ENCODE measurements around the gene SLC48A1.

SLC48A1 gene

DNA sequence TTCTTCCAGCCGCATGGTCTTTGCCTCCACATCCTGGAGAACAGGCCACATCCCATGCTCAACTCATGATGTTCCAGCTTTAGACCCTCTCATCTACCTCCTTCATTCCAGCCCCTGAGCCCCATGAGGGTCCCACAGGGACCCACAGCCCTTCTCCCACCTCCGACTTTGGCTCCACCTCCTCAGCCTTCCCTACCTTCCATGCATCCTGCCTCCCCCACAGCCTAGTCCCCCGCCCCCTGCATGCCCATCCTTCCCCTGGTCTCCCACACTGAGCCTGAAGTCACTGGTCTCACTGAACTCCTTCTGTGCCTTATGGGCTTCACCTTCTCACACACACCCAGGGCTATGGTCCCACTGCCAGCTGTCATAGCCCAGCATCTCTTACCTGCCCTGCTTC, 24.1 kb upstream of the SLC48A1 start:
- TF ChIP-seq, protein P1, sequence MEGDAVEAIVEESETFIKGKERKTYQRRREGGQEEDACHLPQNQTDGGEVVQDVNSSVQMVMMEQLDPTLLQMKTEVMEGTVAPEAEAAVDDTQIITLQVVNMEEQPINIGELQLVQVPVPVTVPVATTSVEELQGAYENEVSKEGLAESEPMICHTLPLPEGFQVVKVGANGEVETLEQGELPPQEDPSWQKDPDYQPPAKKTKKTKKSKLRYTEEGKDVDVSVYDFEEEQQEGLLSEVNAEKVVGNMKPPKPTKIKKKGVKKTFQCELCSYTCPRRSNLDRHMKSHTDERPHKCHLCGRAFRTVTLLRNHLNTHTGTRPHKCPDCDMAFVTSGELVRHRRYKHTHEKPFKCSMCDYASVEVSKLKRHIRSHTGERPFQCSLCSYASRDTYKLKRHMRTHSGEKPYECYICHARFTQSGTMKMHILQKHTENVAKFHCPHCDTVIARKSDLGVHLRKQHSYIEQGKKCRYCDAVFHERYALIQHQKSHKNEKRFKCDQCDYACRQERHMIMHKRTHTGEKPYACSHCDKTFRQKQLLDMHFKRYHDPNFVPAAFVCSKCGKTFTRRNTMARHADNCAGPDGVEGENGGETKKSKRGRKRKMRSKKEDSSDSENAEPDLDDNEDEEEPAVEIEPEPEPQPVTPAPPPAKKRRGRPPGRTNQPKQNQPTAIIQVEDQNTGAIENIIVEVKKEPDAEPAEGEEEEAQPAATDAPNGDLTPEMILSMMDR (IDR thresholded peaks at IDR 0.05; ENCODE audit: insufficient read depth, low read length, missing control alignments), result no peak
- POLR2A ChIA-PET, result no interaction called here
- CTCF ChIA-PET, result interaction anchor here (0.8 to 2.1 kb wide), 3 partner anchors 18 to 90 kb away, joined by 3 to 11 read pairs (median 4); no protein-coding TSS in a partner anchor
- no peak for DNase-seq (ENCODE audit: low read depth, low spot score)
- H3K4me3 ChIP-seq (ENCODE audit: low read depth, low read length), result no peak overlapping the region

DNA sequence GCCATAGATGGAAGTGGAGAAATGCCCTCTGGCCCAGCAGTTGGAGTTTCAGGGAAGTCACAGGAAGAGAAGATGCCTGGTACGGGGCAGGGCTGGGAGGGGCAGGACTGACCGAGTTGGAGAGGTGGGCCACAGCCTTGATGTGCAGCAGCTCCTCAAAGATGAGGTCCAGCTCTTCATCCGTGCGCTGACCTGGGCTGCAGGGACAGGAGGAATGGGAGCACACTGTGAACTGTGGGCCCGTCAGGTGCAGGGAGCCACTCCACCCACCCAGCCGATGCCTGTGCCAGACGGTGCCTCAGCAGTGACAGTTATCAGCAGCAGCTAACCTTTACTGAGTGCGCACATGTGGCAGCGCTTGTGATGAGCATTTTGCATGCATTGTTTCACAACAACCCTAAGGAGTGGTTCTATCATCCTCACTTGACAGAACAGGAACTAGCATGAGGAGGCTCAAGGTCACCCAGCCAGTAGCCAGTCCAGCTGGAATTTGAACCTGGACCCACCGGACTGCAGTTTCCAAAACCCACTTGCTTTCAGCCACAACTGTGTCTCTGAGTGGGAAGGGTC, 22.7 kb upstream of the SLC48A1 start:
- TF ChIP-seq, protein P1 (IDR thresholded peaks at IDR 0.05; ENCODE audit: insufficient read depth, low read length, missing control alignments), result no peak
- no peak overlapping the region for H3K4me3 ChIP-seq (ENCODE audit: low read depth, low read length)
- ChIA-PET POLR2A (no interaction called here), CTCF (interaction anchor here (0.9 to 14.3 kb wide), 4 partner anchors 7 to 34 kb away, joined by 3 to 349 read pairs (median 234); partner anchors contain the start of gene SLC48A1)
- DNase-seq (ENCODE audit: low read depth, low spot score), result no peak

DNA sequence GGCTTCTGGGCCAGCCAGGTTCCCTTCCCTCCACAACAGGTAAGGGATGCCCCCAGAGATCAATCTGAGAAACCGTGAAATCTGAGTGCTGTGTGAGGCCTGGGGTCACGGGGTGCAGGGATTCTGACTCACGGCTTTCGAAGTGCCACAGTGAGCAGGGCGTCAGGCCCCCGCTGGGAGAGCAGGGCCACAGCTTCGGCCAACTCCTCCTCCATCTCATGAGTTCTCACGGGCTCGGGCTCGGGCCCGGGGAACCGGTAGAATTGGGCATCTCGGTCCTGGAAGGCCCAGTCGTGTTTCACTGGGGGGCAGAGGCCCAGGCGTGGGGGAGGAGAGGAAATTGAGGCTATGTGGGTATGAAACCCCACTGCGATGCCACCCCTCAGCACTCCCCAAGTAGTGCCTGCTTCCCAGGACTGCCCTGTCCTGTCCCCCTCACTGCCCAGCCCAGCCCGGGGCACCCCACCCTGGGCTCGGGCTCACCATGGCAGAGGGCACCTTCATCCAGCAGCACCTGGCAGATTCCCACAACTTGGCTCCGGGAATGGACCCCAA, 22.0 kb upstream of the SLC48A1 start:
- ChIA-PET POLR2A (no interaction called here), CTCF (interaction anchor here (0.9 to 14.3 kb wide), 5 partner anchors 8 to 35 kb away, joined by 3 to 349 read pairs (median 140); partner anchors contain the start of gene SLC48A1)
- TF ChIP-seq, protein P1 (IDR thresholded peaks at IDR 0.05; ENCODE audit: insufficient read depth, low read length, missing control alignments), result no peak
- H3K4me3 ChIP-seq (ENCODE audit: low read depth, low read length), result no peak overlapping the region
- no peak for DNase-seq (ENCODE audit: low read depth, low spot score)

DNA sequence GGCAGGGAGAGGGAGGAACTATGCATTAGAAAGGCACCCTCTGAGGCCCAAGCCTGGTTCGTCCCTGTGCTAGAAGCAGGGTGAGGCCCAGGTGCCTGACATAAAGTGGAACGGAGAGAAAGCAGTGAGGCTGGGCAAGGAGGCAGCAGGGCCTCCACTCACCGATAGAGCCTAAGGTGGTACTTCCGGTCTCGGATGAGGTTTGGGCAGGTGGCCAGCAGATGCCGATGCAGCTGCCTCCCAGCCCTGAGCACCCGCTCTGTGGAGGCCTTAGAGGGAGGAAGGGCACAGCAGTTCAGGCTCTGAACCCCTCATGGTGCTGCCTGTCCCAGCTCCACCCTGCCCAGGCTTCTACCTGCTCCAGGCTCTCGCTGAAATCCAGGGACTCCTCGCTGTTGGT, 21.5 kb upstream of the SLC48A1 start:
- TF ChIP-seq, protein P1 (IDR thresholded peaks at IDR 0.05; ENCODE audit: insufficient read depth, low read length, missing control alignments), result no peak
- ChIA-PET CTCF (interaction anchor here (1.2 to 14.3 kb wide), 5 partner anchors 8 to 86 kb away, joined by 3 to 349 read pairs (median 140); partner anchors contain the start of gene SLC48A1), POLR2A (no interaction called here)
- H3K4me3 ChIP-seq (ENCODE audit: low read depth, low read length), result no peak overlapping the region
- DNase-seq (ENCODE audit: low read depth, low spot score), result no peak

DNA sequence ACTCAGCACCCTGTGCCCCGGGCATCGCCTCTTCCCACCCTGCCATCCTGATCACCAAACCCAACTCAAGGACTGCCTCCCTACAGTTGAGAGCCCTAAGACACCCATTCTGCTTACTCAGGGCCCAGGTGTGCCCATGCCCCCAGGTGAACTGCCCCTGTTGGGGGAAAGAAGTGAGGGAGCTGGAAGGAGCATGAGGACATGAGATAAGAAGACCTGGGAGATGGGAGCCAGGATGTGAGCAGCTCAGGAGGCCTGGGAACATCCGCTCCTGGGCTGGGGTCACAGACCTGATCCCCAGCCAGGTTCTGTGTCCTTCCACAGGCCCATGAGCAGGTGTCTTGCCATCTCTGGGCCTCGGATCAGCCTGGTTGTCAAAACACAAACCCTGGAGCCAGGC, 20.9 kb upstream of the SLC48A1 start:
- TF ChIP-seq, protein P1 (IDR thresholded peaks at IDR 0.05; ENCODE audit: insufficient read depth, low read length, missing control alignments), result no peak
- ChIA-PET POLR2A (no interaction called here), CTCF (interaction anchor here (1.2 to 14.3 kb wide), 5 partner anchors 9 to 85 kb away, joined by 3 to 349 read pairs (median 140); partner anchors contain the start of gene SLC48A1)
- no peak for DNase-seq (ENCODE audit: low read depth, low spot score)
- H3K4me3 ChIP-seq (ENCODE audit: low read depth, low read length), result no peak overlapping the region

DNA sequence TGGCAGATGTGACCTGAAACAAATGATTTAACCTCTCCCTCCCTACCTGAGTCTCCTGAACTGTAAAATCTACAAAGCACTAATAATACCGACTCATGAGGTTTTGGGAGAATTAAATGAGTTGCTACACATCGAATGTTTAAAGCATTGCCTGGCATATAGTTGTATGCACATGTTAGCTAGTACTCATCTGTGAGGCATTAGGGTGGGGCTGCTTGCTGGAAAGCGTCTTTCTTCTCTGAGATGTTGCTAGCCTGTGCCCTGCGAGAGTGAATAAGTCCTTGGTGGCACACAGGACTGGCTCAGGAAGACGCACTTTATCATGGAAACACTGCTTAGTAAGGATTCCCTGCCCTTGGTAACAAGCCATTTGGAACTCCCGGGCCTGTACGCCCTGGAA, 20.5 kb upstream of the SLC48A1 start:
- ChIA-PET POLR2A (interaction anchor here (0.6 kb wide), 1 partner anchor 46 kb away, joined by 3 read pairs; no protein-coding TSS in a partner anchor), CTCF (interaction anchor here (1.9 to 14.3 kb wide), 4 partner anchors 9 to 85 kb away, joined by 5 to 349 read pairs (median 234); partner anchors contain the start of gene SLC48A1)
- TF ChIP-seq, protein P1 (IDR thresholded peaks at IDR 0.05; ENCODE audit: insufficient read depth, low read length, missing control alignments), result no peak
- DNase-seq (ENCODE audit: low read depth, low spot score), result no peak
- no peak overlapping the region for H3K4me3 ChIP-seq (ENCODE audit: low read depth, low read length)

Measured in AG04449 (cell line).